A673 (cell line): Measurements from ENCODE around the gene SOX6.

Experiments
- CTCF ChIP-seq: fragments of 300-800, 200-600 bp; sonication (generic); conservative IDR thresholded peaks from 2 replicates; pipeline ENCODE4 v1.5.1; 2017; ENCODE audit warnings: low read depth, mild to moderate bottlenecking, antibody characterized with exemption, low read length, moderate library complexity, mixed read lengths
- EZH2 ChIP-seq: fragments of 200-600 bp; sonication (generic); IDR thresholded peaks from 2 replicates; pipeline ENCODE4 v1.6.1; 2017; ENCODE audit warnings: borderline replicate concordance, low read depth, mild to moderate bottlenecking, mixed read lengths, antibody characterized with exemption, low read length; ENCODE audit not compliant: poor library complexity, severe bottlenecking

DNA sequence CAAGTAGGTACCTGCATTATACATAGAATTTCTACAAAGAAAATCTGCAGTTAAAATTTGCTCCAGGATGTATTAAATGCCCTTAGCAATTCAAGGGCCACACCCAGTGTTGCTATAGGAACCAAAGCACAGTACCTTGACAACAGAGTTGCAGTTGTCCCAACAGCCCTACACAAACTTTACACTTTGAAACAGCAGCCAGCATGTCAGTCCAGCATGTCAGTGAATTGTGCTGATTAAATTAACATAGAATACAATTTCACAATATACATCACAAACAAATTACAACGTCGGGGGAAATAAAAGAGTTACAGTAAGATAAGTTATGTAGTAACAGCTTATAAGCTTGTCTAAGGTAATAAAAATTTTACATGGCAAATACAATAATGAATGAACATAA is 389.2 kb downstream of the SOX6 start:
- no peak for TF ChIP-seq CTCF
- TF ChIP-seq EZH2, result no peak
